Kidney glomerular epithelial cell (primary cell): ENCODE results near the gene NTSR2.
A peak's percentile ranks its signal among the peaks of the same experiment; 100 is the strongest.

Experiments
- DNase-seq: peaks from one replicate; lab custom pipeline; 2025; lab: John Stamatoyannopoulos, UW

NTSR2 gene

DNA sequence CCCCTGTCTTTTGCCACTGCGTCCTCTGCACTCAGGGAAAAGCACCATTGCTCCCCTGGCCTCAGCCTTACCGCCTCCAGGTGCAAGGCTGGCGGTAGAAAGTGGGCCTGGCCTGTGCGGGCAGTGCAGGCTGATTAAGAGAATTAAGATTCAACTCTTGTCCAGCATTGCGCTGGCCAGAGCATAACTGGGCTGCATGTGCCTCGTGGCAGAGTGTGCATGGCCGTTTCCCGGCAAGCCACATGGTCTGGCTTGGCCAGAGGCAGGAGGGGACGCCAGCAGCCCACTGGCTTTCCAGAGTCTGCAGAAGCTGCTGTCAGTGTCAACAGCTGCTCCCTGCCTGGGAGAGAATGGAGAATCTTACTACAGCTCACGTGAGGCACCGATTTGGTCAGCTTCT, 12.3 kb downstream of the NTSR2 start:
- DNase-seq, result no peak

DNA sequence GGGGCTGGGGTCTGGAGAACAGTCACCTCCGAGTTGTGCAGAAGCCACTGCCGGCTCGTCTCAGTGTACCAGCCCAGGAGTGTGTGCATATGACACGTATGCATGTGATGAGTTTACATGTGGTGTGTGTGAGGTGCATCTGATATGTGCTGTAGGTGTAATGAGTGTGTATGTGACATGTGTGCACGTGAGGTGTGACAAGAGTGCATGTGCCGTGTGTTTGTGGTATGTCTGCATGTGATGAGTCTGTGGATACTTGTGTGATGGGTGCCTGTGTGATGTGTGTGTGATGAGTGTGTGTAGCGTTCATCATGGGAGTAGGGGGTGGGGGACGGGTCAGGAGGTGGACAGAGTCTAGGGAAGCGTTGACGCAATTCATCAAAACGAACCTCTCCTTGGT, 12.8 kb downstream of the NTSR2 start:
- no peak for DNase-seq

DNA sequence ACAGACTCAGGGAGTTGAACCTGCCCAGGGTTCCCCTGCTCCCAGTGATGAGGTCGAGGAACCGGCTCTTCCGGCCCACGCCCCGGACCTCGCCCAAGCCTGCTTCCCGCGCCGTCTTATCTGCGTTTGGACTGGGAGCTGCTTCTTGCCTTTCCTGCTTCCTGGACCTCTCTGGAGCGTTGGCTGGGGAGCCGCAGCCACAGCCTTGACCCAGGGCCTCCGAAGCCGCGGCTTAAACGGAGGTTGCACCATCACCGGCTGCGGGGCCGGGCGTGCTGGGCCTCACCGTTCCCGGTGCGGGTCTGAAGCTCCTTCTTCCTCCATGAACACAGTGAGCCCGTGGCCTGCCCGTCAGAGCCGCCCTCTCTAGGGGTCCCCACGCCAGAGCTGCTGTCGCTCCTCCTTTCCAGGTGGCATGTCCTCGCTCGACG, 13.3 kb downstream of the NTSR2 start:
- DNase-seq, result no peak

DNA sequence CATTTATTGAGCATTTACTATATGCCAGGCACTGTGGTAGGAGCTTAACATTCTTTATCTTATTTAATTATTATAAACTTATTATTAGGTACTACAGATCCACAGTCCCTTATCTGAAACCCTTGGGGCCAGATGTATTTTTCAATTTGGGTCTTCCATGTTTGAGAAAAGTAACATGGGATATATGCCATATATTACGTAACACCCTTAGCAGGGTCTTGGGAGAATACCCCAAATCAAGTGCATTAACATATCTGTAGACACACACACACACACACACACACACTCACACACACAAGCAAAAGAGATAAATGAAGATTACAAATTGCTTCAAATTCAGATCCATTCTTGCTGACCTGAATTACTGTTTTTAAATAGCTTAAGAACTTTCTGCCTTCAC, 13.7 kb downstream of the NTSR2 start:
- no peak for DNase-seq

DNA sequence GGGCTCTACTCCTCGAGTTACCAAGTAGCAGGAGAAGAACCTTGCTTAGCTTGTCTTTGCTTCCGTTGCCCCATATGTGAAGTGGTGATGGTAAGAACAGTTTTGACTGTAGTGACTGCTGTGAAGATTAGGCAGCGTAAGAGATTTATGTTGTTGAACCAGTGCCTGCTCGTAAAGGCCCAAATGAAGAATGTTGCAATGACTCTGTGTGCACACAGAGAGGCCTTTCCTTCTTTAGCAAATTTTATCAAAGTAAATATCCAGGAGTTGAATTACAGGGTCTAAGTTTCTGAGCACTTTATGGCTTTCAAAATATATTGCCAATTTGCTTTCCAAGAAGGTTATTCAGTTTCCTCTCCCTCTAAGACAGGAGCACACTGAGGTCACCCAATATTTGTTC, 14.5 kb downstream of the NTSR2 start:
- no peak for DNase-seq

DNA sequence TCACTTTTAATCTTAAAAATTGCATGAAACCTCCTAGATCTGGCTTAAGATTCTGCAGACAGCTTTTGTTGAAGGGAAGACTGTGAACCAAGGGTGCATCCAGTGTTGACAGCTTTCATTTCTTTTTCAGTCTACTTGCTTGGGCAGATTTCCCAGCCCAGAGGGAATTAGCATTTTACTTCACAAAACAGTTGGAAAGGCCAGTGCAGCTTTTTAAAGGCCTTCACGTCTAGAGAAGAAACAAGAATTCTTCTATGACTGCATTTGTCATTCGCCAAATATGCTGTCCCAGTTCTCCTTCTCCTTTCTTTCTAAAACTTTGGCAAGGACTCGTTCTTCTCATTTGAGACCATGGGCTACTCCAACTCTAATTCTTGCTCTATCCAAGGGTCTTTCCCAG, 17.4 kb downstream of the NTSR2 start:
- no peak for DNase-seq

DNA sequence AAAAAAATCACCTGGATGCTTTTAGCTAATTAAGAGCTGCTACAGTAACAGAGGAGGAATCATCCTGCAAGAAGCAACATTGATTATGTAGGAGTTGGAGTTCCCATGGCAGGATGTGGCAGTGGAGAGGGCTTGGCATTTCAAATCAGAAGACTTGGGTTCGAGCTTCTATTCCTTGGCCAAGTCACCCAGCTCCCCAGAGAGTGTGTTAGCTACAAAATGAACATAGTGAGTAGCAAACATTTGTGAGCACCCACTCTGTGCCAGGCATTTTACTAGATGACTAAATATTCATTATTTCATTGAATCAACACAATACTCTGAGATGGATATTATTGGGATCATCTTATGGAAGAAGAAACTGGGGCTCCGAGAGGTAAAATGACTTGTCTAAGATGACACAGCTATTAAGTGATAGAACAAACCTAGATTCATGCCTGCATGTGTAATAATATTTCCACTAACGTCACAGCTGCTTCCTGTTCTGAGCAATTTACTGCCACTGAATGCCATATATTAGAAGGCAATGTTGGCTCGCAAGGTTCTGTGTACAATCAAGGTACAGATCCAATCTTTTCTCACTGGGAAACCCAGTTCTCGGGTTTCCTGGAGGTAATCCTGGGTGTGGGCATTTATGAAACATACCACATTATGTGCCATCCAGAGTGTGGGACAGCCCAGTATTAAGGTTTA, 18.0 kb downstream of the NTSR2 start:
- DNase-seq, result no peak

DNA sequence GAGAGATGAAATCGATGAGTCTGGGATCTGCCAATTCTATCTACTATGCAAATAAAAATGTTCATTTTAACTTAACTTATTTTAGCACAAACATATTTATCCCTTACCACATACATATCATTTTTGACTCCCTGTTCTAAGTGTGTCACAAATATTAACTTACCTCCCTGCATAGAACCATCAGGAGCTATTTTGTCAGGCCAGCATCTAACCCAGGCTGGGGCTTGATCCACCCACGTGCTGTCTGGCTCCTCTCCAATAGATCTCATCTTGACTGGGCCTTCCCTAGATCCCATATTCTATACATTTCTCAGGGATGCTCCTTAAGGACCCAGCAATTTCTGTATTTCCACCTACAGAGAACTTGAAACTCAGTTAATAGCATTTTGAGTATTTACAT, 20.9 kb downstream of the NTSR2 start:
- DNase-seq, result no peak

DNA sequence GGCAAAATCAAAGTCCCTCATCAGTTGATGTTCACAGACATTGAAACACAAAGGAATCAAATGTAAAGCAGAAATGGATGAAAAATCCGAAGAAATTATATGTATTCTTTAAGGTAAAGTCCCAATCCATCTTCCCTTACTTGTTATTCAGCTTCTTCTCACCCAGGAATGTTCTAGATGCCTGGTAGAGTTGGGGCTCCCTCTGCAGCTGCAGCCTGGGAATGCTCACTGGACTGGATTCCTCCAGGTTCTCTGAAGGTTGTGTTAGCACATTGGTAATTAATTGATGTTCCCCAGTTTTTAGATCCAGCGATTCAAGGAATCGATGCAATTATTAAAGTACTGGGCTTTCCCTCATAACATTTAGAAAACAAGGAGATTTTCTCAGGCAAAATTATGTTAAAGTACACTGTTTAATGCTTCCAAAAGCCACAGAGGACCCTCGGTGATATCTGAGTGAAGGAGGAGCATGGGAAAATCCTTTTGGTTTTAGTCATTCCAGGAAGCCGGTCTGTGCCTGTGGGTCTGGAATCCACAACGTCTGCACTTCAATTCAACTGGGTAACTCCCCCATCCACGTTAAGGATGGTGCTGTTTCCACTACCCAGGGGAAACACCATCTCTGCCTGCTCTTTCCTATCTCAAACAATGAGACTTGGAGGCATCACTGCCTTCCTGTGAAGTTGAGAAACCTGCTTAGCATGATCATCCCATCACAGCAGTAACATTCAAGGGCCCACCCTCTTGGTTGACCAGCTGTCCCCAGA, 22.0 kb downstream of the NTSR2 start:
- DNase-seq, result peak; percentile 57

DNA sequence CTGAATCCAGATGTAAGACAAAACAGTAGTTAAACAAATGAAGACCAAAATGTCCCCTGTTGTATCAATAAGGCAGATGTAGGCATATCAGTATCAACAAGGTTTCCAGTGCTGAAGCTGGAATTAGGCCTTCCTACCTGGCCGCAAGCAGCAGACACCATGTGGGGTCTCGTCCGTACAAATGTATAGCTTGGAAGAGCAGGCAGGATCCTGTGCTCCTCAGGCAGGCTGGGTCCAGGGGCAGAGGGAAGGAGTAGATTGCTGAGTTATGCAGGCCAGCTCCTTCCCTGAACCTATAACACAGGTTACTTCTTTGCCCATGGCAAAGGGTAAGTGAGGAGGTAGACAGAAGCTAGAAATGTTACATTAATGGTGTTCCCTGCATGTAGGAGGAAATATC, 23.5 kb downstream of the NTSR2 start:
- no peak for DNase-seq

DNA sequence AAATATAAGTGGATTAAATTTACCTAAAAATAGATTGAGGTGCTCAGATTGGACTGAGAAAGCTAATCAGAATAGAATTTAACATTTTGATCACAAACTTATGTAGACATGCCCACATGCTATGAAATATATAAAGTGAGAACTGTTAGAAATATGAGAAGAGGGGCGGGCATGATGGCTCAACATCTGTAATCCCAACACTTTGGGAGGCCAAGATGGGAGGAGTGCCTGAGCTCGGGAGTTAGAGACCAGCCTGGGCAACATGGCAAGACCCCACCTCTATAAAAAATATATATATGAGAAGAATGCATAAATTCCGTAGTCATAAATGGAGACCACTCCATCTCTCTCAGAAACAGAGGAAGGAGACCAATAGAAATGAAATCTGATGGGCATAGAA, 25.7 kb downstream of the NTSR2 start:
- DNase-seq, result no peak

DNA sequence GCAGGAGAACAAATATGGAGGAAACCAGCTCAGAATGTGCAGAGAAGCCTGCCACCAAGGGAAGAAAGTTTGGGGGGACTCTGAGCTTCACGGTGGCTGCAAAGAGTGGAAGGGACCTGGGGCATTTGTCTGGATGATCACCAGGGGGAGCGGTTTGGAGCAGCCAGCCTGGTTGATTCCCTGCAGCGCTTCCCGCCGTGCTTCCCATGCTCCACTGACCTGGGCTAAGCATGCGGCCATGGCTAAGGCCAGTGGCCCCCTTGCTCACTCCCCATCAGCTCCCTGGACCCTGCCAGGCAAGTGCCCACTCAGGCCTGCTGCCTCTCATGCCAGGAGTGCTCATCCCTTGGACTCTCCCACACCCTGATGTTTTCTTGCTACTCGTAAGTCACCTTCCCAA, 27.0 kb downstream of the NTSR2 start:
- no peak for DNase-seq

DNA sequence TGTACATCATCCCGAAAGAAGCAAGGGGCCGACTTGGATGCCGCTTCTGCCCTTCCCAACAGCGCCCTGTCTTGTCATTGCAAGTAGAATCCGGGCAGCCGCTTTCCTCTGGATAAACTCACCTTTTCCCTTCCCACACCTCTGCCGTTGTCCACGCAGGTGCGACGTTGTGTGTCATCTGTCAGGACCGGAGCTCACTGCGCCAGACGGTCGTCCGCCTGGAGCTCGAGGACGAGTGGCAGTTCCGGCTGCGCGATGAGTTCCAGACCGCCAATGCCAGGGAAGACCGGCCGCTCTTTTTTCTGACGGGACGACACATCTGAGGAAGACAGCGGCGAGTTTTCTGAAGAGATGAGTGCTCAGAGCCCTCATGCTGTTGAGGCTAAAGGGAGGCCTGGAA, 29.9 kb downstream of the NTSR2 start:
- DNase-seq, result no peak

DNA sequence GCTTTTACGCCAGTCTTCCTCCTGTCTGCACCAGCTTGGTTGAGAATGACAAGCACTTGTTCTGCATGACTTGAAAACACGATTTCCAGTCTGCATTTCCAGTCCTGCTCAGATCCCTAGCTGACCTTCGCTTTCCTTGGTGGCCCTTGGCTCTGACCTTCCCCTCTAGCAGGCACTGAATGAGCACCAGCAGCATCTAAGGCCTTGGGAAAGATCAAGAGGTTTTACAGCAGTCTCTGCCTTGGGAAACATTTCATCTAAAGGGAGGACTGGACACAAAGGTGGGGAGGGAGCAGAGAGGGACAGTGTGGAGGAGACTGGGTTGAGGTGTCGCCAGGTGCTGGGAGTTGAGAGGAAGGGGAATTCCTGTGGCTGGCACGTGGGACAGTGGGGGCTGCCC, 30.5 kb downstream of the NTSR2 start:
- DNase-seq, result no peak

DNA sequence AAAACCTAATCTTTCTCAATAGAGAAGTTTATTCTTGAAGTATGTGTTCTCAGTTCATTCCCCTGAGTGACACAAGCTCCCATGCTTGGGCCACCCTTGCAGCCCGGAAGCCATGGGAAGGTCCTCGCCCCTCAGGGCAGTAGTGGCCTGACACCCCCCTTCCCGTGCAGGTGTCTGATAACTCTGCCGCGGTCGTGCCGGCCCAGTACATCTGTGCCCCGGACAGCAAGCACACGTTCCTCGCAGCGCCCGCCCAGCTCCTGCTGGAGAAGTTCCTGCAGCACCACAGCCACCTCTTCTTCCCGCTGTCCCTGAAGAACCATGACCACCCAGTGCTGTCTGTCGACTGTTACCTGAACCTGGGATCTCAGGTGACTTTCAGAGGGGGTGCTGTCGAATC, 32.4 kb downstream of the NTSR2 start:
- DNase-seq, result no peak

DNA sequence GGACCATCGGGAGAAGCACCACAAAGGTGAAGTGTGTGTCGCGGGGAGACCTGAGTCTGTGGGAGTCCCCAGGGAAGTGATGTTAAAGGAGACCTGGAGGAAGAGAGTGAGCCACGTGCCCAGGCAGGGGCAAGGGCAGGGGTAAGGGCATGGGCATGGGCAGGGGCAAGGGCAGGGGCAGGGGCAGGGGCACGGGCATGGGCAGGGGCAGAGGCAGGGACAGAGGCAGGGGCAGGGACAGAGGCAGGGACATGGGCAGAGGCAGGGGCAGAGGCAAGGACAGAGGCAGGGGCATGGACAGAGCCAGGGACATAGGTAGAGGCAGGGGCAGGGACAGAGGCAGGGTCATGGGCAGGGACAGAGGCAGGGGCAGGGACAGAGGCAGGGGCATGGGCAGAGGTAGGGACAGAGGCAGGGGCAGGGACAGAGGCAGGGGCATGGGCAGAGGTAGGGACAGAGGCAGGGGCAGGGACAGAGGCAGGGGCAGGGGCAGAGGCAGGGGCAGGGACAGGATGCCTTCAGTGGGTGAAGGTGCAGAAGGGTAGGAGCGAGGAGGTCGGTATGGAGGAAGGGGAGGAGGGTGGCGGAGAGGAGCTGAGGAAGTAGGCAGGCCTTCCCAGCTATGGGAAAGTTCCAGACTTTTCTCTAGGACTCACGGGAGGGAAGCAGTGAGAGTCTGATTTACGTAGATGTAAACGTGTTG, 33.3 kb downstream of the NTSR2 start:
- DNase-seq, result no peak

DNA sequence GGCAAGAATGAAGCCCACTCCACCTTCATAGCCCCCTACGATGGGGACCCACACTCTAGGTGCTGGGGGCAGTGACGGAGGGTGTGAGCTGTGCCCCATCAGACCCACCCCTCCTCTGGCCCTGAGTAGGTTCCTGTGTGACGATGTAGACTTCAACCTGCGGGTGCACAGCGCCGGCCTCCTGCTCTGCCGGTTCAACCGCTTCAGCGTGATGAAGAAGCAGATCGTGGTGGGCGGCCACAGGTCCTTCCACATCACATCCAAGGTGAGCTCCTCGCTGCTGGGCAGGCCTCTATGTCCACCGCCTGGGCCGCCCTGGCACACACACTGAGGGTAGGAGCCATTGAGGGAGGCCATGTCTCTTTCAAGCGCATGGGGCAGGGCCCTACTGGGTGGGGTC, 34.9 kb downstream of the NTSR2 start:
- DNase-seq, result no peak

DNA sequence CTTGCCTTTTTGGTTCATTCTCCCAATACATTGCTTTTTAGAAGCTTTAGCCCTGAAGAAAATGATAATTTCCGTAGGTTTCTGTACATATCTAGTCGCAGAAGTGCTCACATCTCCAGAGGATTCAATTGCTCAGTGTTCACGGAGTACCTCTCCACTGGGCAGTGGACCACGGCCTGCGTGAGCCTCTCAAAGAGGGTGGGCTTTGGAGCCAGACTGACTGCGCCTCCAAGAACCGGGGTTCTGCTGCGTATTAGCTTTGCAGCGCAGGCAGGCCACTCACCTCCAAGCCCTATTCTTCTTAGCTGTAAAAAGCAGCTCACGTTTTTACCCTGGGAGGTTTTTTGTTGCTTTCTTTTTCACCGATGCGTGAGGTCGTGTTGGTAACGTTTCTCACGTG, 35.4 kb downstream of the NTSR2 start:
- DNase-seq, result no peak

DNA sequence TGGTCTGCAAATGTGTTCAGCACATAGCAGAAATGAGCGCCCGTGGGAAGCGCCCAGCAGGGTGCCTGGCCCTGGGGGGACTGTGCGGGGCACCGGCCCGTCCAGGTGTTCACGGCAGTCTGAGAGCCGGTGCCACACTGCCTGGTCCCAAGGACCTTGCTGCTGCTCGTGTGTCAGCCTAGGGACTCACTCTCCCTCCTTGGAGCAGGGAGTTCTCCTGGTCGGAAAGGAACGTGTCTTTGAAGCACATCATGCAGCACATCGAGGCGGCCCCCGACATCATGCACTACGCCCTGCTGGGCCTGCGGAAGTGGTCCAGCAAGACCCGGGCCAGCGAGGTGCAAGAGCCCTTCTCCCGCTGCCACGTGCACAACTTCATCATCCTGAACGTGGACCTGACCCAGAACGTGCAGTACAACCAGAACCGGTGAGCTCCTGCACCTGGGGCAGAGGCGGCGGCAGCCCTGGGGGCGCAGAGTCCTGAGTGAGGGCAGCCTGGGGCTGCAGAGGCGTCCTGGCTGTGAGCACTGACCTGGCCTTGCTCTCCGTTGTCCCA, 36.0 kb downstream of the NTSR2 start:
- no peak for DNase-seq

DNA sequence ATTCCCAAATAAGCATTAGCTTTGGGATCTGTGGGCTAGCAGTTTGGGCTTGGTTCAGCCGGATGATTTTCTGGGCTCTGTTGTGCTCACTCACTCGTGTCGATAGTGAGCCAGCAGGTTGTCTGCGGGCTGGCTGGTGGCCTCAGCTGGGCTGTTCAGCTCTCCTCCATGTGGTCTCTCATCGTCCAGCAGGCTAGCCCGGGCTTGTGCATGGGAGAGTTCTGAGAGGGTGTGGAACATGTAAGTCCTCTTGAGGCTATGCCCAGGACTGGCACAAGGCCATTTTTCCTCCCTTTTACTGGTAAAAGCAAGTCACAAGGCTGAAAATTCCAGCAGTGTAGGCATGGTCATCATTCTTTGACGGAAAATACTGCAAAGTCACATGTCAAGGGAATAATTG, 38.5 kb downstream of the NTSR2 start:
- DNase-seq, result no peak

DNA sequence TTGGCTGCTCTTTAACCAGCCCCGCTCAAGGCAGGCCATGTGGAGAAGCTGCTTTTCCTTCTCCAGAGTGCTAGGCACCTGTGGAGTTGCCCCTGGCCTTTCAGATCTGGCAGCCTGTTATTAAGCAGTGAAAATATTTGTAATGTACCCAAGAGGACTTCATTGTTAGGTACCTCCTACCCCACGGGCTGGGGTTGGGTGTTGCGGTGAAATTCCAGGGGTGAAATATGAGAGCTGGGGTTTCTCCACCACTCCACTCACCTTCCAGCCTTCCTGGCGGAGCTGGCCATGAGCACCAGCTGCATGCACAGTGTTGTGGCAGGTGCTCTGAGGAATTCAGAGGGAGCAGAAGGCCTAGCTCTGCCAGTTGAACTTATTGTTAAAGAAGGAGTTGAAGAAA, 39.1 kb downstream of the NTSR2 start:
- DNase-seq, result no peak

DNA sequence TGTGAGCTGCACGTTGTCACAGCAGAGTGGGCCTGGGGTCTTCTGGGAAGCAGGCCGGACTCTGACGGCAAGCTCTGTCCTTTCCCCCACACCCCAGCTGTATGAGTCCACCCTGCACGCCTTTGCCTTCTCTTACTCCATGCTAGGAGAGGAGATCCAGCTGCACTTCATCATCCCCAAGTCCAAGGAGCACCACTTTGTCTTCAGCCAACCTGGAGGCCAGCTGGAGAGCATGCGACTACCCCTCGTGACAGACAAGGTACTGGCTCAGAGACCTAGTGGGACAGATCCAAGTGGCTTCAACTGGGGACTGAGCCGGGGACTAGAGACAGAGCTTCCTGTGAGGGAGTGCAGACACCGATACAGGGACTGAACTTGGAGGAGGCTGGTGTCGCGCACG, 40.1 kb downstream of the NTSR2 start:
- DNase-seq, result no peak

DNA sequence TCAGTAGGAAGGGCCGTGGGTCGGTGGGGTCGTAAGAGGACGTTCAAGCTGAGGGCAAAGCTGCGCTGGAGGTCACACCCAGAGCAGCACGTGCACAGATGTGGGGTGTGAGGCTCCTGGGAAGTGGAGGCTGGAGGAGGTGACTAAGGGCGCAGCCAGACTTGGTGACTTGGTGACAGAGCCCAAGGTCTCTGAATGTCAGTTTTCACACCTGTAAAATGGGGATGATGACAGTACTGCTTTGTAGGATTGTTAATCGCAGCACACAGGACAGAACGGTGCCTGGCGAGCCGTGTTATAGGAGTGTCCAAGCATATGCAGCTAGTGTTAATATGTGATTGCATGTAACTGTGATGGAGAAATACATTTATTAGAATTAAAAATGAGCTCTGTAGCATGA, 40.8 kb downstream of the NTSR2 start:
- DNase-seq, result no peak
